ENCODE data around the gene TROAP.

Gene TROAP

GRCh38 chr12:49327887-49328286, 4.8 kb downstream of the TROAP start:
- POLR2A ChIA-PET: no interaction called here
- no peak for DNase-seq (ENCODE audit: extremely low spot score)
- TF ChIP-seq FOXK2 (IDR thresholded peaks at IDR 0.05) (no peak), L3MBTL2 (conservative IDR thresholded peaks at IDR 0.05) (no peak), SUZ12 (IDR thresholded peaks at IDR 0.05) (no peak), FOXM1 (IDR thresholded peaks at IDR 0.05; ENCODE audit: borderline replicate concordance) (no peak), LEF1 (IDR thresholded peaks at IDR 0.05; ENCODE audit: borderline replicate concordance) (no peak), SP1 (IDR thresholded peaks at IDR 0.05) (no peak), ZNF384 (IDR thresholded peaks at IDR 0.05) (no peak), CTBP1 (IDR thresholded peaks at IDR 0.05; ENCODE audit: borderline replicate concordance) (no peak), NFRKB (IDR thresholded peaks at IDR 0.05) (no peak), PKNOX1 (IDR thresholded peaks at IDR 0.05) (no peak), FOXA1 (IDR thresholded peaks at IDR 0.05) (no peak), ELF4 (IDR thresholded peaks at IDR 0.05) (no peak), HDGF (IDR thresholded peaks at IDR 0.05; ENCODE audit: borderline replicate concordance) (no peak)
- CTCF ChIA-PET: no interaction called here

GRCh38 chr12:49328816-49329215, 5.8 kb downstream of the TROAP start:
- no peak for DNase-seq (ENCODE audit: extremely low spot score)
- ChIA-PET CTCF (interaction anchor here (1.4 kb wide), 1 partner anchor 19 kb away, joined by 5 read pairs; no protein-coding TSS in a partner anchor), POLR2A (interaction anchor here (0.8 to 1.2 kb wide), 2 partner anchors 13 to 63 kb away, joined by 3 read pairs; no protein-coding TSS in a partner anchor)
- TF ChIP-seq BHLHE40 (IDR thresholded peaks at IDR 0.05; ENCODE audit: borderline replicate concordance) (no peak), FOXK2 (IDR thresholded peaks at IDR 0.05) (no peak), FOXM1 (IDR thresholded peaks at IDR 0.05; ENCODE audit: borderline replicate concordance) (no peak), PKNOX1 (IDR thresholded peaks at IDR 0.05) (no peak), TARDBP (IDR thresholded peaks at IDR 0.05) (no peak), ZNF384 (IDR thresholded peaks at IDR 0.05) (no peak), HDGF (IDR thresholded peaks at IDR 0.05; ENCODE audit: borderline replicate concordance) (no peak), CTBP1 (IDR thresholded peaks at IDR 0.05; ENCODE audit: borderline replicate concordance) (no peak), ARNT (IDR thresholded peaks at IDR 0.05) (no peak), SP1 (IDR thresholded peaks at IDR 0.05) (no peak), LEF1 (IDR thresholded peaks at IDR 0.05; ENCODE audit: borderline replicate concordance) (no peak), FOXA1 (IDR thresholded peaks at IDR 0.05) (no peak), ELF4 (IDR thresholded peaks at IDR 0.05) (no peak), L3MBTL2 (conservative IDR thresholded peaks at IDR 0.05) (no peak)

- TF ChIP-seq FOXA1 (IDR thresholded peaks at IDR 0.05): no peak
- no peak for TF ChIP-seq ELF4 (IDR thresholded peaks at IDR 0.05)
- no peak for TF ChIP-seq HDGF (IDR thresholded peaks at IDR 0.05; ENCODE audit: borderline replicate concordance)
- no peak for TF ChIP-seq FOXK2 (IDR thresholded peaks at IDR 0.05)
- TF ChIP-seq NFRKB (IDR thresholded peaks at IDR 0.05): no peak
- TF ChIP-seq ZNF384 (IDR thresholded peaks at IDR 0.05): no peak
- TF ChIP-seq LEF1 (IDR thresholded peaks at IDR 0.05; ENCODE audit: borderline replicate concordance): no peak
- TF ChIP-seq L3MBTL2 (conservative IDR thresholded peaks at IDR 0.05): no peak
- no peak for TF ChIP-seq PKNOX1 (IDR thresholded peaks at IDR 0.05)
- no peak for TF ChIP-seq CTBP1 (IDR thresholded peaks at IDR 0.05; ENCODE audit: borderline replicate concordance)
- TF ChIP-seq SP1 (IDR thresholded peaks at IDR 0.05): no peak
- TF ChIP-seq BHLHE40 (IDR thresholded peaks at IDR 0.05; ENCODE audit: borderline replicate concordance): no peak
- no peak for TF ChIP-seq FOXM1 (IDR thresholded peaks at IDR 0.05; ENCODE audit: borderline replicate concordance)
- no peak for TF ChIP-seq SUZ12 (IDR thresholded peaks at IDR 0.05)
- TF ChIP-seq TARDBP (IDR thresholded peaks at IDR 0.05): no peak
- TF ChIP-seq ARNT (IDR thresholded peaks at IDR 0.05): no peak
- ChIA-PET CTCF (interaction anchor here (0.5 to 3.5 kb wide), 5 partner anchors 12 to 95 kb away, joined by 5 to 55 read pairs (median 11); no protein-coding TSS in a partner anchor), POLR2A (interaction anchor here (1.2 to 2.3 kb wide), 2 partner anchors 8 to 64 kb away, joined by 3 to 43 read pairs; partner anchors contain the start of gene TROAP)
- no peak for DNase-seq (ENCODE audit: extremely low spot score)
Measured at GRCh38 chr12:49330032-49330619, 7.1 kb downstream of the TROAP start.

GRCh38 chr12:49330631-49331379, 7.8 kb downstream of the TROAP start:
- no peak for DNase-seq (ENCODE audit: extremely low spot score)
- TF ChIP-seq SP1 (IDR thresholded peaks at IDR 0.05): no peak
- ChIA-PET POLR2A (interaction anchor here (0.7 to 2.3 kb wide), 6 partner anchors 8 to 143 kb away, joined by 3 to 43 read pairs (median 7); partner anchors contain the start of genes DNAJC22, SPATS2, TROAP and TUBA1A), CTCF (interaction anchor here (0.5 to 3.5 kb wide), 18 partner anchors 8 to 250 kb away, joined by 3 to 55 read pairs (median 5); partner anchors contain the start of genes DNAJC22, SPATS2 and TROAP)

GRCh38 chr12:49331380-49332222, 8.5 kb downstream of the TROAP start:
- no peak for TF ChIP-seq SUZ12 (IDR thresholded peaks at IDR 0.05)
- TF ChIP-seq PKNOX1 (IDR thresholded peaks at IDR 0.05): peak; percentile 80
- CTCF ChIA-PET: interaction anchor here (0.6 to 3.5 kb wide), 19 partner anchors 9 to 249 kb away, joined by 3 to 55 read pairs (median 5); partner anchors contain the start of genes DNAJC22, SPATS2 and TROAP
- peak; percentile 77 for DNase-seq (ENCODE audit: extremely low spot score)
- POLR2A ChIA-PET: interaction anchor here (0.7 to 2.3 kb wide), 6 partner anchors 9 to 143 kb away, joined by 3 to 43 read pairs (median 7); partner anchors contain the start of genes DNAJC22, SPATS2, TROAP and TUBA1A
